H9 (cell line): ENCODE results near the gene CAMKV. TPM values are rescaled to one million over a fixed set of nuclear protein-coding genes. Genes with fewer than 3 reads are reported as not detected.

ENCODE experiments used
- DNase-seq: peaks from one replicate; pipeline ENCODE4 v3.0.0-alpha.2; 2017
- H2AFZ ChIP-seq: one replicate; pipeline ENCODE4 v1.6.1; 2013; ENCODE audit warnings: mild to moderate bottlenecking, low read length, control low read depth, moderate library complexity
- H2AK5ac ChIP-seq: 2 replicates; pipeline ENCODE4 v1.6.1; 2013; ENCODE audit warnings: low read length, control low read depth, mixed read lengths; ENCODE audit not compliant: insufficient read length
- H2BK120ac ChIP-seq: one replicate; pipeline ENCODE4 v1.6.1; 2013; ENCODE audit warnings: low read depth, mild to moderate bottlenecking, low read length, control low read depth, inconsistent platforms; ENCODE audit not compliant: poor library complexity, severe bottlenecking
- H2BK12ac ChIP-seq: 2 replicates; pipeline ENCODE4 v1.6.1; 2013; ENCODE audit warnings: low read length, control low read depth, mixed read lengths, low read depth; ENCODE audit not compliant: insufficient read length
- H2BK15ac ChIP-seq: 2 replicates; pipeline ENCODE4 v1.6.1; 2013; ENCODE audit warnings: low read depth, low read length, control low read depth
- H2BK20ac ChIP-seq: one replicate; pipeline ENCODE4 v1.6.1; 2013; ENCODE audit warnings: low read depth, mild to moderate bottlenecking, low read length, control low read depth, inconsistent platforms; ENCODE audit not compliant: poor library complexity, severe bottlenecking
- H2BK5ac ChIP-seq: 2 replicates; pipeline ENCODE4 v1.6.1; 2013; ENCODE audit warnings: low read length, control low read depth, mixed read lengths; ENCODE audit not compliant: insufficient read length
- H3K14ac ChIP-seq: 2 replicates; pipeline ENCODE4 v1.6.1; 2013; ENCODE audit warnings: low read length, control low read depth; ENCODE audit not compliant: insufficient read depth
- H3K18ac ChIP-seq: 2 replicates; pipeline ENCODE4 v1.6.1; 2013; ENCODE audit warnings: low read depth, mild to moderate bottlenecking, mixed read lengths, low read length, control low read depth; ENCODE audit not compliant: insufficient read length
- H3K23ac ChIP-seq: 2 replicates; pipeline ENCODE4 v1.6.1; 2013; ENCODE audit warnings: low read length, control low read depth, mixed read lengths, low read depth; ENCODE audit not compliant: insufficient read length
- H3K23me2 ChIP-seq: 2 replicates; pipeline ENCODE4 v1.6.1; 2013; ENCODE audit warnings: low read depth, mild to moderate bottlenecking, mixed read lengths, low read length, control low read depth; ENCODE audit not compliant: insufficient read length, poor library complexity, severe bottlenecking
- H3K27ac ChIP-seq: 2 replicates; pipeline ENCODE4 v1.5.1; 2013; ENCODE audit warnings: low read length, control low read depth, mixed read lengths, low read depth; ENCODE audit not compliant: insufficient read length
- H3K27me3 ChIP-seq: 2 replicates; pipeline ENCODE4 v1.6.1; 2013; ENCODE audit warnings: low read length, control low read depth, inconsistent platforms; ENCODE audit not compliant: insufficient read depth
- H3K4ac ChIP-seq: 2 replicates; pipeline ENCODE4 v1.6.1; 2013; ENCODE audit warnings: low read depth, mild to moderate bottlenecking, control low read depth, inconsistent platforms, low read length, moderate library complexity
- H3K4me1 ChIP-seq: 2 replicates; pipeline ENCODE4 v1.6.1; 2013; ENCODE audit warnings: low read length, control low read depth, inconsistent platforms; ENCODE audit not compliant: insufficient read depth
- H3K4me2 ChIP-seq: 2 replicates; pipeline ENCODE4 v1.6.1; 2013; ENCODE audit warnings: low read length, control low read depth, mixed read lengths; ENCODE audit not compliant: insufficient read length, insufficient read depth
- H3K56ac ChIP-seq: 2 replicates; pipeline ENCODE4 v1.6.1; 2013; ENCODE audit warnings: low read depth, mild to moderate bottlenecking, mixed read lengths, low read length, control low read depth; ENCODE audit not compliant: insufficient read length
- H3K79me1 ChIP-seq: 2 replicates; pipeline ENCODE4 v1.6.1; 2013; ENCODE audit warnings: low read depth, mild to moderate bottlenecking, moderate library complexity, low read length, control low read depth, inconsistent platforms; ENCODE audit not compliant: insufficient read depth, poor library complexity, severe bottlenecking
- H3K79me2 ChIP-seq: 2 replicates; pipeline ENCODE4 v1.6.1; 2013; ENCODE audit warnings: low read length, control low read depth, inconsistent platforms; ENCODE audit not compliant: insufficient read depth
- H3K9ac ChIP-seq: 2 replicates; pipeline ENCODE4 v1.6.1; 2013; ENCODE audit warnings: low read length, control low read depth, mixed read lengths; ENCODE audit not compliant: insufficient read length; ENCODE audit errors: extremely low read depth
- H3K9me3 ChIP-seq: one replicate; pipeline ENCODE4 v1.6.1; 2013; ENCODE audit warnings: low read depth, low read length, inconsistent platforms; ENCODE audit not compliant: control insufficient read depth
- H3T11ph ChIP-seq: one replicate; pipeline ENCODE4 v1.6.1; 2013; ENCODE audit warnings: mild to moderate bottlenecking, low read length, control low read depth, inconsistent platforms
- H4K20me1 ChIP-seq: one replicate; pipeline ENCODE4 v1.6.1; 2013; ENCODE audit not compliant: control insufficient read depth, insufficient read length, insufficient read depth
- H4K5ac ChIP-seq: 2 replicates; pipeline ENCODE4 v1.6.1; 2013; ENCODE audit warnings: low read depth, mild to moderate bottlenecking, mixed read lengths, low read length, control low read depth; ENCODE audit not compliant: insufficient read length
- H4K8ac ChIP-seq: replicated peaks from 2 replicates; pipeline ENCODE4 v1.6.1; 2013; ENCODE audit warnings: low read length, control low read depth, mixed read lengths, low read depth; ENCODE audit not compliant: insufficient read length
- H4K91ac ChIP-seq: 2 replicates; pipeline ENCODE4 v1.6.1; 2013; ENCODE audit warnings: low read depth, mild to moderate bottlenecking, moderate library complexity, mixed read lengths, low read length, control low read depth; ENCODE audit not compliant: insufficient read length
- H3K27ac Mint-ChIP-seq, 3 experiments: 2 replicates in 2 of 3; 3 replicates in 1 of 3; pipeline ENCODE4 v1.8.0; 2020 to 2021; ENCODE audit warnings: mixed read lengths in 3 of 3, mild to moderate bottlenecking in 1 of 3, moderate library complexity in 1 of 3
- H3K27me3 Mint-ChIP-seq: 2 replicates; pipeline ENCODE4 v1.8.0; 2021; ENCODE audit warnings: low read depth, mild to moderate bottlenecking, moderate library complexity, mixed read lengths
- H3K36me3 Mint-ChIP-seq, 3 experiments: 2 replicates in 2 of 3; 3 replicates in 1 of 3; pipeline ENCODE4 v1.8.0; 2020 to 2021; ENCODE audit warnings: low read depth in 3 of 3, mixed read lengths in 3 of 3; ENCODE audit not compliant: insufficient read depth in 1 of 3
- H3K4me1 Mint-ChIP-seq, 2 experiments: 2 replicates each; pipeline ENCODE4 v1.8.0; 2020; ENCODE audit warnings: mixed read lengths in 2 of 2
- H3K4me3 Mint-ChIP-seq, 2 experiments: 2 replicates in 1 of 2; 3 replicates in 1 of 2; pipeline ENCODE4 v1.8.0; 2020 to 2021; ENCODE audit warnings: mild to moderate bottlenecking in 2 of 2, mixed read lengths in 2 of 2, moderate library complexity in 1 of 2
- H3K9me3 Mint-ChIP-seq, 2 experiments: 2 replicates in 1 of 2; 3 replicates in 1 of 2; pipeline ENCODE4 v1.8.0; 2020; ENCODE audit warnings: mild to moderate bottlenecking in 2 of 2, mixed read lengths in 2 of 2, moderate library complexity in 1 of 2
- CTCF ChIP-seq: fragments of 200-600 bp; sonication (generic); conservative IDR thresholded peaks from 3 replicates; pipeline ENCODE4 v1.8.0; 2021; ENCODE audit warnings: antibody characterized with exemption, mild to moderate bottlenecking
- WGBS: extraction: QIAGEN DNeasy Blood & Tissue Kit; methylation state at CpG from one replicate; pipeline ENCODE4 v1.1.7; 2013; ENCODE audit warnings: missing lambda C conversion rate, low lambda C conversion rate, mixed read lengths; ENCODE audit not compliant: insufficient read length; ENCODE audit errors: extremely low coverage; 5-methylcytosine and 5-hydroxymethylcytosine counted together
- total RNA-seq: library from RNA; stranded (reverse); gene quantifications from 2 replicates; pipeline ENCODE4 v1.2.1, GENCODE V29; 2021

CAMKV gene
- total RNA-seq, 1 experiment from 2014 or later: 54.2 TPM

- DNase-seq: no peak
- no peaks in the 10 kb centered on the region for H3K9me3 ChIP-seq
- H3K27ac ChIP-seq: no peak overlapping the region
- Mint-ChIP-seq H3K4me3 (peak overlapping the region; percentile 97), H3K27me3 (no peaks in the 10 kb centered on the region), H3K36me3 (peaks cover 6 to 25% (median 17%) of the 10 kb centered on the region in 3 experiments; a peak in 6 of 7 replicates), H3K4me1 (peaks cover 8 to 10% of the 10 kb centered on the region in 2 experiments), H3K27ac (peak overlapping the region in 1 of 3 experiments; percentile 98; a peak in 3 of 7 replicates), H3K9me3 (no peaks in the 10 kb centered on the region)
- H3T11ph ChIP-seq: no peak overlapping the region
- no peak overlapping the region for H2BK12ac ChIP-seq
- peaks cover 3% of the 10 kb centered on the region for H3K23me2 ChIP-seq
- no peak overlapping the region for H2BK120ac ChIP-seq
- TF ChIP-seq CTCF: no peak
- peak overlapping the region; percentile 82 for H3K9ac ChIP-seq
- no peak overlapping the region for H2BK20ac ChIP-seq
- H3K18ac ChIP-seq: no peak overlapping the region
- peaks cover 4% of the 10 kb centered on the region; the same call in 1 of the 2 replicates for H3K79me2 ChIP-seq
- no peak overlapping the region for H4K91ac ChIP-seq
- no CpG with 5 or more reads among the region's 5 CpGs for WGBS
- H2AFZ ChIP-seq: no peak overlapping the region
- H3K4me2 ChIP-seq: peak overlapping the region; percentile 91
- no peak overlapping the region for H3K56ac ChIP-seq
- H2AK5ac ChIP-seq: no peak overlapping the region
- H4K8ac ChIP-seq: no peak overlapping the region
- H3K14ac ChIP-seq: no peak overlapping the region
- no peak overlapping the region for H3K4ac ChIP-seq
- H4K5ac ChIP-seq: no peak overlapping the region
- H2BK5ac ChIP-seq: no peak overlapping the region
- no peaks in the 10 kb centered on the region for H4K20me1 ChIP-seq
- no peaks in the 10 kb centered on the region for H3K79me1 ChIP-seq
- no peak overlapping the region for H3K23ac ChIP-seq
- H3K27me3 ChIP-seq: no peaks in the 10 kb centered on the region
- H2BK15ac ChIP-seq: no peak overlapping the region
- no peaks in the 10 kb centered on the region for H3K4me1 ChIP-seq
Observed at GRCh38 chr3:49855662-49856061, 14.0 kb downstream of the CAMKV start.
